Karpas-422 (cell line): ENCODE results near the gene NLRP1. TPM values are rescaled to one million over a fixed set of nuclear protein-coding genes. Genes with fewer than 3 reads are reported as not detected.

ENCODE experiments used
- DNase-seq: peaks from one replicate; pipeline ENCODE4 v3.0.0-alpha.2; 2015
- H2AFZ ChIP-seq: fragments of 200-600 bp; sonication (generic); 2 replicates; pipeline ENCODE4 v1.6.1; 2014; ENCODE audit warnings: antibody characterized with exemption, low read length, mixed read lengths
- H3K27ac ChIP-seq: fragments of 200-600 bp; sonication (generic); 2 replicates; pipeline ENCODE4 v1.5.1; 2014; ENCODE audit warnings: mild to moderate bottlenecking, low read length, moderate library complexity
- H3K27me3 ChIP-seq: fragments of 200-600 bp; sonication (generic); 2 replicates; pipeline ENCODE4 v1.6.1; 2014; ENCODE audit warnings: low read length, mixed read lengths
- H3K36me3 ChIP-seq: fragments of 200-600 bp; sonication (generic); 2 replicates; pipeline ENCODE4 v1.6.1; 2014; ENCODE audit warnings: low read length, mixed read lengths; ENCODE audit not compliant: insufficient read depth
- H3K4me1 ChIP-seq: fragments of 200-600 bp; sonication (generic); 2 replicates; pipeline ENCODE4 v1.6.1; 2014; ENCODE audit warnings: mild to moderate bottlenecking, low read length, mixed read lengths
- H3K4me2 ChIP-seq: fragments of 200-600 bp; sonication (generic); 2 replicates; pipeline ENCODE4 v1.6.1; 2014; ENCODE audit warnings: low read length, low read depth, mild to moderate bottlenecking; ENCODE audit not compliant: poor library complexity, severe bottlenecking
- H3K4me3 ChIP-seq: fragments of 200-600 bp; sonication (generic); 2 replicates; pipeline ENCODE4 v1.5.1; 2014; ENCODE audit warnings: mild to moderate bottlenecking, antibody characterized with exemption, low read length, mixed read lengths
- H3K79me2 ChIP-seq: fragments of 200-600 bp; sonication (generic); 2 replicates; pipeline ENCODE4 v1.6.1; 2014; ENCODE audit warnings: mild to moderate bottlenecking, low read length, mixed read lengths
- H3K9ac ChIP-seq: fragments of 200-600 bp; sonication (generic); 2 replicates; pipeline ENCODE4 v1.6.0; 2014; ENCODE audit warnings: low read length
- H3K9me2 ChIP-seq: fragments of 200-600 bp; sonication (generic), shearing (Covaris generic); replicated peaks from 2 replicates; pipeline ENCODE4 v1.6.0; 2014; ENCODE audit warnings: mild to moderate bottlenecking, low read length, moderate library complexity; ENCODE audit not compliant: insufficient read depth
- H3K9me3 ChIP-seq: fragments of 300-700, 200-600 bp; sonication (generic); 2 replicates; pipeline ENCODE4 v1.6.1; 2014; ENCODE audit warnings: low read length, mixed read lengths
- H4K20me1 ChIP-seq: fragments of 200-600 bp; sonication (generic); 2 replicates; pipeline ENCODE4 v1.6.1; 2014; ENCODE audit warnings: mild to moderate bottlenecking, antibody characterized with exemption, low read length, low read depth; ENCODE audit not compliant: insufficient read depth
- total RNA-seq: library from RNA; depleted of rRNA; stranded (reverse); fragments of >200 nt; shearing (Covaris generic); gene quantifications from 2 replicates; pipeline ENCODE4 v1.2.3, GENCODE V29; 2014; ENCODE audit warnings: low replicate concordance

The NLRP1 gene
- total RNA-seq, 1 experiment from 2014 or later = 1.5 TPM

- Histone ChIP-seq H3K4me1 (no peaks in the 10 kb centered on the region), H3K9me2 (no peaks in the 10 kb centered on the region), H4K20me1 (no peaks in the 10 kb centered on the region), H3K27ac (no peak overlapping the region), H3K36me3 (no peaks in the 10 kb centered on the region), H3K4me3 (no peak overlapping the region), H3K9me3 (no peaks in the 10 kb centered on the region), H3K4me2 (no peak overlapping the region), H2AFZ (no peak overlapping the region), H3K9ac (no peak overlapping the region), H3K27me3 (no peaks in the 10 kb centered on the region), H3K79me2 (no peaks in the 10 kb centered on the region)
- no peak for DNase-seq
Measured at GRCh38 chr17:5513628-5514027, 70.7 kb downstream of the NLRP1 start.

- Histone ChIP-seq H3K9me2 (no peaks in the 10 kb centered on the region), H3K4me2 (no peak overlapping the region), H3K79me2 (no peaks in the 10 kb centered on the region), H3K36me3 (no peaks in the 10 kb centered on the region), H4K20me1 (no peaks in the 10 kb centered on the region), H3K9ac (no peak overlapping the region), H2AFZ (no peak overlapping the region), H3K27ac (no peak overlapping the region), H3K9me3 (no peaks in the 10 kb centered on the region), H3K4me1 (no peaks in the 10 kb centered on the region), H3K27me3 (no peaks in the 10 kb centered on the region), H3K4me3 (no peak overlapping the region)
- DNase-seq = no peak
Measured at GRCh38 chr17:5511401-5512225, 72.7 kb downstream of the NLRP1 start.

- Histone ChIP-seq H3K27me3 (no peaks in the 10 kb centered on the region), H3K27ac (no peak overlapping the region), H3K36me3 (no peaks in the 10 kb centered on the region), H3K4me1 (no peaks in the 10 kb centered on the region), H3K9me3 (no peaks in the 10 kb centered on the region), H4K20me1 (no peaks in the 10 kb centered on the region), H2AFZ (no peak overlapping the region), H3K4me2 (no peak overlapping the region), H3K9me2 (no peaks in the 10 kb centered on the region), H3K9ac (no peak overlapping the region), H3K4me3 (no peak overlapping the region), H3K79me2 (no peaks in the 10 kb centered on the region)
- no peak for DNase-seq
Measured at GRCh38 chr17:5510771-5511170, 73.5 kb downstream of the NLRP1 start.

- no peak overlapping the region for H3K4me2 ChIP-seq
Measured at GRCh38 chr17:5509482-5509881, 74.8 kb downstream of the NLRP1 start.

GRCh38 chr17:5508810-5509209 is 75.5 kb downstream of the NLRP1 start:
- Histone ChIP-seq H3K9me2 (no peaks in the 10 kb centered on the region), H3K9ac (no peak overlapping the region), H3K27me3 (no peaks in the 10 kb centered on the region), H3K9me3 (no peaks in the 10 kb centered on the region), H3K4me1 (no peaks in the 10 kb centered on the region), H4K20me1 (no peaks in the 10 kb centered on the region), H3K4me2 (no peak overlapping the region), H3K4me3 (no peak overlapping the region), H3K36me3 (no peaks in the 10 kb centered on the region), H2AFZ (no peak overlapping the region), H3K27ac (no peak overlapping the region), H3K79me2 (no peaks in the 10 kb centered on the region)
- no peak for DNase-seq

More at GRCh38 chr17:5509482-5509881, 74.8 kb downstream of the NLRP1 start:
- no peak overlapping the region for H3K9ac ChIP-seq
- H3K9me2 ChIP-seq = no peaks in the 10 kb centered on the region
- no peak overlapping the region for H3K27ac ChIP-seq
- H4K20me1 ChIP-seq = no peaks in the 10 kb centered on the region
- H3K4me1 ChIP-seq = no peaks in the 10 kb centered on the region
- DNase-seq = no peak
- H3K36me3 ChIP-seq = no peaks in the 10 kb centered on the region
- no peaks in the 10 kb centered on the region for H3K79me2 ChIP-seq
- no peak overlapping the region for H2AFZ ChIP-seq
- no peak overlapping the region for H3K4me3 ChIP-seq
- no peaks in the 10 kb centered on the region for H3K27me3 ChIP-seq
- H3K9me3 ChIP-seq = no peaks in the 10 kb centered on the region

- H4K20me1 ChIP-seq = no peaks in the 10 kb centered on the region
- DNase-seq = no peak
- H3K4me1 ChIP-seq = no peaks in the 10 kb centered on the region
- H3K9ac ChIP-seq = no peak overlapping the region
- H3K4me2 ChIP-seq = no peak overlapping the region
- H3K27ac ChIP-seq = no peak overlapping the region
- no peaks in the 10 kb centered on the region for H3K27me3 ChIP-seq
- H3K4me3 ChIP-seq = no peak overlapping the region
- H3K79me2 ChIP-seq = no peaks in the 10 kb centered on the region
- H3K9me3 ChIP-seq = no peaks in the 10 kb centered on the region
- no peaks in the 10 kb centered on the region for H3K36me3 ChIP-seq
- no peaks in the 10 kb centered on the region for H3K9me2 ChIP-seq
- no peak overlapping the region for H2AFZ ChIP-seq
Measured at GRCh38 chr17:5506307-5506706, 78.0 kb downstream of the NLRP1 start.

GRCh38 chr17:5502552-5502951 is 81.8 kb downstream of the NLRP1 start:
- no peaks in the 10 kb centered on the region for H3K9me2 ChIP-seq
- no peak overlapping the region for H3K4me3 ChIP-seq
- no peaks in the 10 kb centered on the region for H3K79me2 ChIP-seq
- no peak overlapping the region for H2AFZ ChIP-seq
- H3K27me3 ChIP-seq = no peaks in the 10 kb centered on the region
- no peak overlapping the region for H3K9ac ChIP-seq
- no peaks in the 10 kb centered on the region for H3K36me3 ChIP-seq
- H3K4me2 ChIP-seq = no peak overlapping the region
- H3K27ac ChIP-seq = no peak overlapping the region
- H3K4me1 ChIP-seq = no peaks in the 10 kb centered on the region
- DNase-seq = no peak
- H3K9me3 ChIP-seq = no peaks in the 10 kb centered on the region
- no peaks in the 10 kb centered on the region for H4K20me1 ChIP-seq

- Histone ChIP-seq H3K9me2 (no peaks in the 10 kb centered on the region), H4K20me1 (no peaks in the 10 kb centered on the region), H3K27ac (no peak overlapping the region), H2AFZ (no peak overlapping the region), H3K4me2 (no peak overlapping the region), H3K4me3 (no peak overlapping the region), H3K9ac (no peak overlapping the region), H3K36me3 (no peaks in the 10 kb centered on the region), H3K4me1 (no peaks in the 10 kb centered on the region), H3K79me2 (no peaks in the 10 kb centered on the region), H3K9me3 (no peaks in the 10 kb centered on the region), H3K27me3 (no peaks in the 10 kb centered on the region)
- DNase-seq = no peak
Measured at GRCh38 chr17:5501685-5502084, 82.6 kb downstream of the NLRP1 start.
